ENCODE data around the gene PTPN22. TPM values are rescaled to one million over a fixed set of nuclear protein-coding genes. Genes with fewer than 3 reads are reported as not detected.

PTPN22 gene
- total RNA-seq, 4 donors from 2014 or later, result 0.27 to 1.4 (median 1.1) TPM

DNA sequence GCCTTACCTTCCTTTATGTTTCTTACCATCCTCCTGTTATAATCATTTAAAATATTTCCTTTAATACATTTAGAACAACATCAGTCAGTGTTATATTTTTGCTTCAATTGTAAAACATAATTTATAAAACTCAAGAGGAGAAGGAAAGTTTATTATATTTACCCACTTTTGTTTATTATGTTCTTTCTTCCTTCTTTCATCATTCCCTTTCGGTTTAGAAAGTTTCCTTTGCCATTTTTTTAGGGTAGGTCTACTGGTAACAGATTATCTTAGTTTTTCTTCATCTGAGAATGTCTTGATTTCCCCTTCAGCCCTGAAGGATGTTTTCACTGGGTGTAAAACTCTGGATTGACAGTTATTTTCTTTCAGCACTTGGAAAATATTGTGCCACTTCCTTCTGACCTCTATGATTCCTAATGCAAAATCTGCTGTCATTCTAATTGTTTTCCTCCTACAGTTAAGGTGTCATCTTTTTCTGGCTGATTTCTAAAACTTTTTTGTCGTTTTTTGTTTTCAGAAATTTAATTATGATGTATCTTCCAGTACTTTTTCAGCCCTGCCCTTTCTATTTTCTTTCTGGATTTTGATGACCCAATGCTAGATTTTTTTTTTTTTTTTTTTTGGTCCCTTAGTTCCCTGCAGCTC lies 25.0 kb downstream of the PTPN22 start:
- TF ChIP-seq CTCF (IDR thresholded peaks at IDR 0.05) (no peak), POLR2AphosphoS5 (IDR thresholded peaks at IDR 0.05) (no peak), EP300 (IDR thresholded peaks at IDR 0.05) (no peak), POLR2A (IDR thresholded peaks at IDR 0.05) (no peak)
- no peaks in the 10 kb centered on the region for H3K36me3 ChIP-seq
- H3K27me3 ChIP-seq, result no peaks in the 10 kb centered on the region

GRCh38 chr1:113836534-113836933 lies 35.0 kb downstream of the PTPN22 start:
- 100% methylated on average over 1 of the region's 1 CpG for WGBS, 2 donors (ENCODE audit: low coverage in 1 of 2)
- no peak overlapping the region for H3K27ac ChIP-seq
- no peak for ATAC-seq

More for the DNA sequence above, 25.0 kb downstream of the PTPN22 start:
- WGBS, 2 donors (ENCODE audit: low coverage in 1 of 2), result 68 to 80% methylated on average over 2 of the region's 2 CpGs
- no peaks in the 10 kb centered on the region for H3K4me1 ChIP-seq
- H3K9me3 ChIP-seq, result no peaks in the 10 kb centered on the region
- ATAC-seq, result no peak
- H3K4me3 ChIP-seq, result no peak overlapping the region
- no peak overlapping the region for H3K27ac ChIP-seq

DNA sequence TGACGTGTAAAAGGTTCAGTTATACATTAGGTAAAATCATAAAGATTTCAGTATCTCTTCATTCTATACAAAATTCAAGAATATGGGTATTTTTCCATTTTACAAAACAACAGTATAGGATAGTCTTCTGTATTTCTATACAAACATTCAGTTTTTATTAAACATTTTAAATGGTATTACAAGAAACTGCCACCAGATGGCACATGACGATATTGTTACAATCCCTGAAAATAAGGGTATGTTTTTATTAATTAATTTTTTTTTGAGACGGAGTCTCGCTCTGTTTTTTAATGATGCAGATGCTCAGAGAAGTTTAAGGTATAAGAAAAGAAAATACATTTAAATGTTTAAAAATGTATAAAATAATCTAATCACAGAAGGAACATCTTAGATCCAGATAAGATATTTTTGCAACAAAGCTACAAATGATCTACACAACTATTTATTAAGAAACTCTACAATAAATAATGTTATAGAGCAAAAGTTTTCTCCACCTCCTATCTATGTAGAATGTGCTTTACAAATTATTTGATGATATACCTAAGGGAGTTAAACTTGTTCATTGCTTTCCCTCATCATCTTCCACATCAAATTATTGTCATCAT lies 35.7 kb downstream of the PTPN22 start:
- no peaks in the 10 kb centered on the region for H3K9me3 ChIP-seq
- no peaks in the 10 kb centered on the region for H3K27me3 ChIP-seq
- WGBS, 2 donors (ENCODE audit: low coverage in 1 of 2), result 4 to 11% methylated on average over 4 of the region's 4 CpGs
- H3K4me3 ChIP-seq, result no peak overlapping the region
- H3K36me3 ChIP-seq, result no peaks in the 10 kb centered on the region
- no peak for TF ChIP-seq EP300 (IDR thresholded peaks at IDR 0.05)
- peak; percentile 62 to 68 (median 64) for TF ChIP-seq CTCF (IDR thresholded peaks at IDR 0.05)
- TF ChIP-seq POLR2A (IDR thresholded peaks at IDR 0.05), result no peak
- no peak overlapping the region for H3K27ac ChIP-seq
- ATAC-seq, result no peak
- H3K4me1 ChIP-seq, result no peaks in the 10 kb centered on the region

More at GRCh38 chr1:113836534-113836933, 35.0 kb downstream of the PTPN22 start:
- Histone ChIP-seq H3K9me3 (no peaks in the 10 kb centered on the region), H3K27me3 (no peaks in the 10 kb centered on the region), H3K4me1 (no peaks in the 10 kb centered on the region), H3K36me3 (no peaks in the 10 kb centered on the region), H3K4me3 (no peak overlapping the region)
- TF ChIP-seq POLR2AphosphoS5 (IDR thresholded peaks at IDR 0.05), result no peak
- no peak for TF ChIP-seq POLR2A (IDR thresholded peaks at IDR 0.05)
- no peak for TF ChIP-seq EP300 (IDR thresholded peaks at IDR 0.05)
- TF ChIP-seq CTCF (IDR thresholded peaks at IDR 0.05), result no peak

DNA sequence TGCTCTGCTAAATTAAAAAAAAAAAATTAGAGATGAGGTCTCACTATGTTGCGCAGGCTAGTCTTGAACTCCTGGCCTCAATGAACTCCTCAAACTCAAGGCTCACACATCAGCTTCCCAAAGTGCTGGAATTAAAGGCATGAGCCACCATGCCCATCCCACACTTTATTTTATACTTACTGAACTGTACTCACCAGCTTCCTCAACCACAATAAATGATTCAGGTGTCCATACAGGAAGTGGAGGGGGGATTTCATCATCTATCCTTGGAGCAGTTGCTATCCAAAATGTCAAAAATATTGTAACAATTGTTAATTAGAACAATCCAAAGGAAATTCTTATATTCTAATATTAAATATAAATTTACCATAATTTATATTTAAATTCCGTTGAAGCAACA lies 36.8 kb downstream of the PTPN22 start:
- 91 to 93% methylated on average over 1 to 2 of the region's 2 CpGs for WGBS, 2 donors (ENCODE audit: low coverage in 1 of 2)
- H3K4me3 ChIP-seq, result no peak overlapping the region

More for the DNA sequence above, 36.8 kb downstream of the PTPN22 start:
- ATAC-seq, result no peak
- no peaks in the 10 kb centered on the region for H3K36me3 ChIP-seq
- no peaks in the 10 kb centered on the region for H3K4me1 ChIP-seq
- TF ChIP-seq POLR2AphosphoS5 (IDR thresholded peaks at IDR 0.05), result no peak
- TF ChIP-seq EP300 (IDR thresholded peaks at IDR 0.05), result no peak
- TF ChIP-seq POLR2A (IDR thresholded peaks at IDR 0.05), result no peak
- no peak for TF ChIP-seq CTCF (IDR thresholded peaks at IDR 0.05)
- no peak overlapping the region for H3K27ac ChIP-seq
- no peaks in the 10 kb centered on the region for H3K27me3 ChIP-seq
- H3K9me3 ChIP-seq, result no peaks in the 10 kb centered on the region
